Stimulated activated CD4-positive, alpha-beta T cell treated with anti-CD3 and anti-CD28 coated beads, Interleukin-4, amount 100 ng/mL, for 1 hour (primary cell): ENCODE results near the gene ATG4B.
"Not testable (repeated sequence)": the region's sequence is repeated elsewhere in the genome, so short reads cannot be mapped to it uniquely, and the experiment has no call there.

Experiments used
- DNase-seq: peaks from one replicate; pipeline ENCODE4 v3.0.0-alpha.2; 2020

ATG4B gene

DNA sequence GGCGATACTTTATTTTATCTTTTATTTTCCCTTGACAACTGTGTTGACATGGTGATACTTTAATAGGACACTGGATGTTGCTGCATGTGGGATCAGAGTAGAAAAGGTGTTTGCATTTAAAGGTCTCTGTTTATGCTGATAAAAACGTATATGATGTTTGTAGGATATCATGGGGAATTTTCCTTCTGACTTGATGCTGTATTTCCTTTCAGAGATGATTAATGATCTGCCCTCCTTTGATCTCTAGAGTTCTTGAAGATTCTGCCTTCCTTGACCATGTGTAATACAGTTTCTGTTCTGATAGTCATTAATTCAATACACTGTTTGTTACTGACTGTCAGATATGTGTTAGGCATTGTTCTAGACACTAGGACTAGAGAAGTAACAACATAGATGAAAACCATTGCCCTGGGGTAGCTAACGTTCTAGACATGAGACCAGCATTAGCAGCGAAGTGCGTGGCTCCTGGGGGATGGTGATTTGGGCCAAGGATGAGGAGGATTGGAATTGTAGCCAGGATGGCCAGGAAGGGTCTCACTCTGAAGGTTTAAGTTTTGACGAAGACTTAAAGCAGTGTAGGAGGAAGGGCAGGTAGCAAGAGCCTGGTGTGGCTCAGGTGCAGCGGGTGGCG is 2.8 kb downstream of the ATG4B start:
- no peak for DNase-seq

DNA sequence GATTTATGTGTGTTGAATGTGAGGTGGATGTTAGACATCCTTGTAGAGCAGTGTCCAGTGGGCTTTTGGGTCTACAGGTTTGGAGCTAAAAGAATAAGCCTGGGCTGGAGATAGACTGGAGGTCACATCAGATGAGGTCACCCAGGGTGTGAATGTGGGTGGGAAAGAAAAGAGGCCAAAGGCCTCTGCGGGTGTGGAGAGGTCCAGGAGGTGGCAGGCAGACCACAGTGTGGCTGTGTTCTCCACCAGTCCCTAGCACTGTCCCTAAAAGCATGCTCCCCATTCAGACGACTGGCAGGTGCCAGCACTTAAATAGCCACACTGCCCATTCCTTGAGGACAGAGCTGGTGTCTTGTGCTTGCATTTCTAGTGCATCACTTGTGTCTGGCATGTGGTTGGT is 4.1 kb downstream of the ATG4B start:
- no peak for DNase-seq

DNA sequence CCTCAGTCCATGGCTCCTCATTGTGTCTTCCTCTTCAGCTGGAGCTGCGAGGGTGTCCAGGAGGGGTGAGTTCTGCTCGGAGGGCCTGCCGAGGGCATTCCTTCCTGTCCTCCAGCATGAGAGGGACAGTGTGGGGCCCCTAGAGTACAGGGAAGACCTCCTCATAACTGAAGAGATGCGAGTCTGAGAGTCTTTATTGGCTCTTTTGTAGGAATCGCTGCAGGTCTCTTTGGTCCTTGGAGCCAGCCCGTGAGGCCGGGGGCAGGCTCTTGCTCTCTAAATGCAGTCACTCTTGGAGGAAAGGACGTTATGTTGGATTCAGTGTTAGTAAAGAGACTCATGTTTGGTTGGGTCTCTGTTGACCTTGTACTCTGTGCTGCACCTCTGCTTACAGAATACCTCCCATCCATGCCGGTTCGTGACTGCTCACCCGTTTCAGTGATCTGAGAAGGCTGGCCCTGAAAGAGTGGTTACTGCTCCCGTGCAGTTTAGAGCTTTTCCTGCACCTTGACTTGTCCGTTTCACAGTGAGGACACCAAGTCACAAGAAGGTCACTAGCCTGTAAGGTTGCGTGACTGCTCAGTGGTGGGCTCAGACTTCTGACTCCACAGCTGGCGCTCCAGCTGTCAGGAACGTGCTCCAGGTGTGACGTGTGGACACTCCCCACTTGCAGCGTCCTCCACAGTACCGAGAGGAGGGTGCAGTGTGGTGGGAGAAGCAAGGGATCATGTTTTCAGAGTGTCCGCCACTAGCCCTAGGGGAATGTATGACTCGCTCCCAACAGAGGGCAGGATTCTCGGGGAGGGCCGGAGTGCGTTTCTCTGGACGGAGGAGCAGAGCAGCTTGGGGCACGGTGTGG is 7.8 kb downstream of the ATG4B start:
- DNase-seq = no peak

DNA sequence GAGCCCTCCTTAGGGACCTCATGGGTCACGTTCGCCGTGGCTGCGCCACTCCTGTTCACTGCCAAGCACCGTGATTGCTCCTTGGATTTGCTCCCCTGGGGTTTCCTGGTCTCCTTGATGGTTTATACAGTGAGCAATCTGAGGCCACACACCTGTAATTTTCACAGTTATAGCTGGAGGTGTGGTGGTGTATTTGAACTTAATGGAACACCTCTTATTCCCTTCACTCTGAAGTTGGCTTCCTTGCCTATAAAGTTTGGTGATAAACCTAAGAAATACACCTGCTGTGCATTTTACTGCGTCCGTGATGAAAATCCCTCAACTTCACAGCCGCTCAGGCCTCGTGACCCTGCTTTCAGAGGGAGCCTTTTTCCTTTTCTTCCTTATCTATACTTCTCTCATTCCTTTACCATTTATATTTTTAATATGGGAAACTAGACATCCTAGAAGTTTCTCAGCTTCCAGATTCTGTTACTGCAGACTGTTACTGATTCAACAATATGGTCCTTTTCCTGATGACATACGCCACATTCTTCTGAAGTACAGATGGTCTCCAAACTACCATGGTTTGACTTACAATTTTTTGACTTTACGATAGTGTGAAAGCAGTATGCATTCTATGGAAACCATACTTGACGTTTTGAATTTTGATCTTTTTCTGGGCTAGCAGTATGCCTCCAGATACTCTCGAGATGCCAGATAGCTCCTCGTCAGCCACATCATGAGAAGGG is 8.6 kb downstream of the ATG4B start:
- DNase-seq = no peak

DNA sequence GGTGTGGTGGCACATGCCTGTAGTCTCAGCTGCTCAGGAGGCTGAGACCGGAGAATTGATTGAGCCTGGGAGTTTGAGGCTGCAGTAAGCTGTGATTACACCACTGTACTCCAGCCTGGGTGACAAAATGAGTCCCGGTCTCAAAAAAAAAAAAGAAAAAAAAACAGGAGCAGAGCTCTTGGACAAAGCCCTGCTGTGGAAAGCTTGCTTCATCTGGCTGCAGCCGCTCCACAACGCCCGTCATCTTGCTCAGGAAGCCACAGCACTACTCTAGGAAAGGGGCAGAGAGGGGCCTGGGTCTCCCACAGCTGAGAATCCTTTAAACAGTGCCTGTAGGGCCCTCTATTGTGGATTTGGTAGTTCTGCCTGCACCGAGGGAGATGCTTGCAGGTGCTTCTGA is 11.0 kb downstream of the ATG4B start:
- DNase-seq = no peak

DNA sequence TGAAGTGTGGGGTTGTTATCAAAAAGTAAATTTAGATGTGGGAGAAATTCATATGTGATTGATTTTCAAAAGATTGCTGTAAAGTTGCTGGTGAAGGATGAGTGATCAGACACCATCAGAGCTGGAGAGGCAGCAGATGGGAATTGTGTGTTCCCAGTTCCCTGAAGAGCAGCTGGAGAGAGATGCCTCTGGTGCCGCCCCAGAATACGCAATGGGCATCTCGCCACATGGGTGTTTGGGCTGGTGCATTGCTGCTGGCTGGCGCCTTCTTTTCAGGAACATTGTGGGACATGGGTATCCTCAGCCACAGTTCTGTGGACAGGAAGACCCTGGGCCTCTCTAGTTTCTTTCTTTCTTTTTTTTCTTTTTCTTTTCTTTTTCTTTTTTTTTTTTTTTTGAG is 11.9 kb downstream of the ATG4B start:
- no peak for DNase-seq

DNA sequence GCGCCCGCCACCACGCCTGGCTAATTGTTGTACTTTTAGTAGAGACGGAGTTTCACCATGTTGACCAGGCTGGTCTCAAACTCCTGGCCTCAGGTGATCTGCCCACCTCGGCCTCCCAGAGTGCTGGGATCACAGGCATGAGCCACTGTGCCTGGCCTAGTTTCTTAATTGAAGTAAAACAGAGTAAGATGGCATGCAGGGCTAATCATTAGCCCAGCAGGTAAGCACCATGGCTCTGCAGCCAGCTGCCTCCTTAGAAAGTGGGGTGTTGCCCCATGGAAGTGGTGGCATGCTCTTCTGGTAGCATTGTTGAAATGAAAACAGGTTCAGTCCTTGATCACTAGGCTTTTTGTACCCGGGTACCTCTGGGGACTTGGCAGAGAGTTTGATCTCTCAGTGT is 12.4 kb downstream of the ATG4B start:
- DNase-seq = no peak

DNA sequence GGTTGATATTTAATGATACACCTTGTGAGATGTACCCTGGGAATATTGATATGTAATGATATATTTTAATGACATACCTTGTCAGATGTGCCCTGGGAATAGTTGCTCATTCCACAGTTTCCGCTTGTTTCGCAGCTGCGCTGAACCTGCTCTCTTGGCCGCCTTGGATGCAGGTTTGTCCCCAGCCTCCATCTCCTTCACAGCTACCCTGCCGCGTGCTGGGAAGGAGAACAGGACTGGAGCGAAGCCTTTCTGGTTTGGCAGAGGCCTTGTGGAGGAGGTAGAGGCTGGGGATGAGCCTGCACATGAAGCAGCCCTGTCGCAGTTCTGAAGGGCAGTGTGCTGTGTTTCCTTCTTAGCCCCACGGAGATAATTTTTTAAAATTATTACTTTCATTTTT is 14.6 kb downstream of the ATG4B start:
- DNase-seq = no peak

DNA sequence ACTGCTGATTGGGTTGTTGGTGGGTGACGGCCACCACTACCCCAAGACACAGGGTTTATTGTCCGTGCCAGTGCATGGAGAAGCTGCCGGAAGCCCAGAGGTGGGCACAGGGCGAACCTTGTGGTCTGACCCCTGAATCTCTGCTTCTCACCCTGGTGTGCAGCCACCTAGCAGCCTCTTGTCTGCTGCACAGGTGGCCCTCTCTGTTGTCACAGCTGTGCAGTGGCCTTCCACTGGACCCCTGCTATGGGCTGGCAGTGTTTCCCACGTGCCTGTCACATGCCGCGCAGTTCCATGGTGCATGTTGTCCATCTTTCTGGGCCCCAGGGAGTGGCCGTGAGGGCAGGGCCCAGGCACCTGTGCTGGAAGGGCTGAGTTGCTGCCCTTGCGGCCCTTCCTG is 15.2 kb downstream of the ATG4B start:
- no peak for DNase-seq

DNA sequence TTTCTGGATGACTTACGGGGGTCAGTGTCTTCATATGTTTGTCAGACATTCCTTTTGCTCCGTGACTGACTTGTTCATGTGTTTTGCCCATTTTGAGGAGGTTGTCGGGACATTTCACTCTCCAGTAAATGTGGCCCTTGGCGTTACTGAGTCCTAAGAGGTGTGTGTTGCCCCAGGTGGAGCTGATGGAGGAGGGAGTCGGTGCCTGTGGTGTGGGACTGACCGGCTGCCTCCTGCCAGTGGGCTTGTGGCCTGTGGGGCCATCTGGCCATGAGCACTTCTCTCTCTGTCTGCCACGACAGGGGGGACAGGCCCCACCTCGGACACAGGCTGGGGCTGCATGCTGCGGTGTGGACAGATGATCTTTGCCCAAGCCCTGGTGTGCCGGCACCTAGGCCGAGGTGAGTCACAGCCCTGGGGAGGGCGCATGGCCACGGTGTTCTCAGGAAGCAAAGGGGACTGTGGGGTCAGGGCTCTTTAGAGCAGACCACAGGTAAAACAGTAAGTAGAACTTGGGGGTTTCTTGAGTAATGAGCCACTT is 15.8 kb downstream of the ATG4B start:
- no peak for DNase-seq

DNA sequence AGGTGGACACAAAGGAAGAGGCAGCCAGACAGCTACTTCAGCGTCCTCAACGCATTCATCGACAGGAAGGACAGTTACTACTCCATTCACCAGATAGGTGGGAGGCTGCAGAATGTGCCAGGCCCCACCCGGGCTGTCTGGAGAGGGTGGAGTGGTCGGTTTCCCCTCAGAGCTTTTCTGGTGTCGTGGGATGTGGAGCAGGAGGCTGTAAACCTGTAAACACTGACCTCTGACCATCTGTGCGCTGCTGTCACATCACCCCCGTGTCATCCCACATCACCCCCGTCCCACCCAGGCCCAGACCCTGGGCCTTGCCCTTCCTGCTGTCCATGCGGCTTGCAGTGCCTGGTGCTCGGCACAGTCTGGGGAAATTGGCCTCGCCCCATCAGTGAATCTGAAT is 17.1 kb downstream of the ATG4B start:
- no peak for DNase-seq

DNA sequence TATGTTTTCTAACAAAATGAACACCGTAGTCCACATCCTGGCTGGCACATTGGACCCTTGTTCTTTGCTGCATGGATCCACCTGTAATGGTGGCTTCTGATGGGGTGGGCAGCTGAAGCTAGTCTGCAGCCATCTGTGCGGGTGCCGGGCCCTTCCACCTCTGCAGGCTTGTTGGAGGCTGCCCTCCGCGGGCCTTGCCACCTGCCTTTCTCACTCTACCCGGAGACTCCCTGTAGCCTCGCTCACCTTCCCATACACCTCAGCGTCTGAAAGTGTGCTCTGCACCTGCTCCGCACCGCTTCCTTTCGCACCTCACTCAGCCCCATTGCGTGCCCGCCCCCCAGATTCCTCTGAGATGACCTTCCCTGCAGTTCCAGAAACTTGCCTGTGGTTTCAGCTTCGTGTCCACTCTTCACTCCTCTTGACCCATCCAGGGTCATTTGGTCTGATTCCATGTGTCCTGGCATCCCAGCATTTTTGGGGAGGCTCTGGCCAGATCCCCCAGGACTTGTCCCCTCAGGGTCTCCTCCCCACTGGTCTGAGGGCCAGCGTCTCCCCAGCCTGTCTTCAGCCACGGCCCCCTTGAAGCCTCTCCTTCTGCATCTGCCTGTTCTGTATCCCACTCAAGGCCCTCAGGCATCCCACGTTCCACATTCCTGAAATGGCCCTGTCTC is 18.2 kb downstream of the ATG4B start:
- DNase-seq = no peak

DNA sequence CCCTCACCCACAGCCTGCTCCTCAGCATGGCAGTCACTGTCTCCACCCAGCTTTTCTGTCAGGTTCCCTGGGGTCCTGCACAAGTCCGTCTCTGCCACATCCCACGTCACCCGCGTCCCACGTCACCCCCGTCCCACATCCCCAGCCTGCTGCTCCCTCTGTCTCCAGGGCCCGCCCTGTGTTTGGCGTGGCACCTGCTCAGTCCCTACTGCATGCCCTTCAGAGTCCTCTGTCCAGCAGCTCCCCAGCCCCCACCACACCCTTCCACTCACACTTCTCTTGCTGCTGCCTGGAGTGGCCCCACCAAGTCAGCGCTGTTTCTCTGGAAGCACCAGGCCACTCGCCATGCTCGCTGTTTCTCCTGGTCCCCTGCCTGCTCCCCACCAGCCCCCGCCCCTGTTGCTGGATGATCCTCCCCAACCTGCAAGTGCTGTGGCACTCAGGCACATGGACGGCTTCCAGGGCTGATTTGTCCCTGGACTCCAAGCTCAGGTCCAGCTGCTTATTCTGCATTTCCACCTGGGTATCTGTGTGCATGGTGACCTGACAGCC is 18.8 kb downstream of the ATG4B start:
- no peak for DNase-seq

DNA sequence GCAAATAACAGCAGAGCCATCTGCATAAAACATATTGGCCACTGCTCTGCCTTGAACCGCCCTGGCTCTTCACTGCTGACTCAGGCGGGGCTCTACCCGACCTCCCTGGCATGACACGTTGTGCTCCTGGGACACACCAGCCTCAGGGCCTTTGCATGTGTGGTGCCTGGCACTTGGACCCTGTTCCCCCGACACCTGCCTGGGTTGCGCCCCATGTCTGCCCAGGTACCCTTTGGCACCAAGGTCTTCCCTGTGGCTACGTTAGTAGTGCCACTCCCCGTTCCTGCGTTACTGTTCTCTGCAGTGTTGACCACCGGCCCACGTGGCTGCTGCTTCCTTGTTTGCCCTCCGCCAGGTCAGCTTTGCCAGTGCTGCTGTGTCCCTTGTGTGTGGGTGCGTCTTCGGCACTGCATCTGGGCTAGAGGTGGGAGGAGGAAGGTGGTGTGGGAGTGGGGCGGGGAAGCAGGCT is 20.3 kb downstream of the ATG4B start:
- no peak for DNase-seq

DNA sequence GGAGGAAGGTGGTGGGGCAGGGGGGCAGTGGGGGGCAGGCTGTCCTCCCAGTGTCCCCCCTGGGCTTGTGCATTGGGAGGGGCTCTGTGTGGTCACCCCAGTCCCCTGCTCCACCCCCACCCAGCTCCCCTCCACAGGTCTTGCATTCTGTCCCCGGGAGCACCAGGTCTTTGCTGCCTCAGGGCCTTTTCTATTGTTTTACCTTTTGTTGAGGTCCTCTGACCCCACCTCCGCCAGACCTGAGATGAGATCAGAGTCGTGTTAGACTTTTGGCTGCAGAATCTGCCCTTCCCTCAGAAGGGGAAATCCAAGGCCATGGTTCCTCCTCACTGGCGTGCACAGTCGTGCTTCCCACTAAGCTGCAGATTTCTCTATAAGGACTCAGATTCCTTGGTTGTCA is 20.8 kb downstream of the ATG4B start:
- no peak for DNase-seq

DNA sequence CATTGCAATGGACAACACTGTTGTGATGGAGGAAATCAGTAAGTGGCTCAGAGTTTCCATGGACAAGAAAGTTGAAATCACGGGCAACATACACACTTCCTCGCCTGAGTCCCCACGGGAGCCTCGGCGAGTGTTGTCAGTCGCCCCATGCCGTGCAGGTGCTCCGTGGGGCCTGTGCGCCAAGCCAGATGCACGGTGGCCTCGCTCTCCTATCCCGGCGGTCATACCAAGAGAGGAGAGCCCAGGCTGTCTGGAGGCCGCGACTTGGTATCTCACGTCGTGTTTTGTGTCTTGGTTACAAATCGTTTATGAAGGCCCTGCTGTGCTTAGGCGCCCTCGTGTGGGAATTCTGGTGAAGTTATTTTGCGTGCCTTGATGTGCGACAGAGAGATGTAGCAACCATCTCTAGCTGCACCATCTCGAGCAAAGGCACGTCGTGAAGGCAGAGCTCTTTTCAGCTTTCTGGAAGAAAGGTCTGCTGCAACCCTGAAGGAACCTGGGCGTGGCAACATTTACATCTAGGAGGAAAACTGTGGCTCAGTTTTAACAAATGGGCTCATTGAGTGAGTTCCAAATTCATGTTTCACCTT is 21.8 kb downstream of the ATG4B start:
- DNase-seq = peak; percentile 37

DNA sequence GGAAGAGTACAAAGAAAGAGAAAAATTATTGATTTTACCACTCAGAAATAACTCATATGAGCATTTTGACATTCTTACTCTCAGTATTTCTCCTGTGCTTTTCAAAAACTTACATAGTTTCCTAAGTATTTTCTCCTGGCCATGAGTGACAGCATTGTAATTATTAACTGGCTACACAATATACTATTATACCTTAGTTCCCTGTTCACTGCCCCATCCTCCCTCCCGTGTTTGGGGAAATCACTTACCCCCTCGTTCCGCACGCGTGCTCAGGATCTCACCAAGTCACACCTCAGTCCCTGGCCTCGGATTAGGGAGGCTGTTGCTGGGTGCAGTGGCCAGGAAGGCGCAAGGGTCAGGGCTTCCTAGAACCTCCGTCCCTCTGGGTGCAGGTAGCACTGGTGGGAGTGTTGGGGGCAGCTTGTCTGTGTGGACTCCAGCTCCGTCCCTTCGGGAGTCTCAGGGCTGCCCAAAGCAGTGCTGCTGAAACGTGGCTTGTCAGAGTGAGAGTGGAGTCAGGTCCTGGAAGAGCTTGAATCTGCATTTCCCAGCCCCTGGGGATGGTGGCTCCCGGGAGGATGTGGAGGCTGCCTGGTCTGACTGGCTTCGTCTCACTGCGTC is 23.2 kb downstream of the ATG4B start:
- DNase-seq = no peak

DNA sequence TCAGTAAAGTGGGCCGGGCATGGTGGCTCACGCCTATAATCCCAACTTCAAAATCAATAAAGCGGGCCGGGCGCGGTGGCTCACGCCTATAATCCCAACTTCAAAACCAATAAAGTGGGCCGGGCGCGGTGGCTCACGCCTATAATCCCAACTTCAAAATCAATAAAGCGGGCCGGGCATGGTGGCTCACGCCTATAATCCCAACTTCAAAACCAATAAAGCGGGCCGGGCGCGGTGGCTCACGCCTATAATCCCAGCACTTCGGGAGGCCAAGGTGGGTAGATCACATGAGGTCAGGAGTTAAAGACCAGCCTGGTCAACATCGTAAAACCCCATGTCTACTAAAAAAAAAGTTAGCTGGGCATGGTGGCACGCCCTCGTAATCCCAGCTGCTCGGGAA is 25.2 kb downstream of the ATG4B start:
- DNase-seq = not testable (repeated sequence)

DNA sequence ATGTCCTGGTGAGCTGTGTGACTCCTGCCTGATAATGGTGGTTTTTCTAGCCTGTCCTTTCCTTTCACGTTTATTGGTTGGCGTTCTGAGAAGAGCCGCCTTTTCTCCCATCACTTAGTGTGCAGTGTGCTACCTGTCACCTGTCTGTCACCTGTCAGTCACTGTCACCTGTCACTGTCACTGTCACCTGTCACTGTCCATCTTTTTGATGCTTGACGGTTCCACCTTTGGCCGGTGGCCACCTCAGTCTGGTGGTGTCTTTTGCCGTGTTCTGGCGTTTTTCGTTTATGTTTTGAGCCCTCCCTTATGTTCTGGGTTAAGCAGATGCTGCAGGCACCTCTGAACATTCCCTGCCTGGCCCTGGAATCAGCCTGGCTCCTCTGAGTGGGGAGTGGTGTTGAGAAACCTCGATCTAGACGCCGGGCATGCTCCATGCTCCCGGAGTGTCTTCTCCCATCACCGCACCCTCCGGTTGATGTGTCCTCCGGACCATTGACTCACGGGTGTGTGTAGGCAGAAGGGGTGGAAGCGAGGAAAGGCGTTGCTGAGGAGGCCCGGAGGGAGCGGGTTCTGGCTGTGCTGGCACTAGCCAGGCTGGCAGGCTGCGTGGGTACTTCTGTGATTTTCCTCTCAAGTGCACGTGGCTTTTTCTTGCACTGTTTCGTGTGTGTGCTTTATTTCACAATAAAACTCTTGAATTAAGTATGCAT is 28.4 kb downstream of the ATG4B start:
- no peak for DNase-seq

DNA sequence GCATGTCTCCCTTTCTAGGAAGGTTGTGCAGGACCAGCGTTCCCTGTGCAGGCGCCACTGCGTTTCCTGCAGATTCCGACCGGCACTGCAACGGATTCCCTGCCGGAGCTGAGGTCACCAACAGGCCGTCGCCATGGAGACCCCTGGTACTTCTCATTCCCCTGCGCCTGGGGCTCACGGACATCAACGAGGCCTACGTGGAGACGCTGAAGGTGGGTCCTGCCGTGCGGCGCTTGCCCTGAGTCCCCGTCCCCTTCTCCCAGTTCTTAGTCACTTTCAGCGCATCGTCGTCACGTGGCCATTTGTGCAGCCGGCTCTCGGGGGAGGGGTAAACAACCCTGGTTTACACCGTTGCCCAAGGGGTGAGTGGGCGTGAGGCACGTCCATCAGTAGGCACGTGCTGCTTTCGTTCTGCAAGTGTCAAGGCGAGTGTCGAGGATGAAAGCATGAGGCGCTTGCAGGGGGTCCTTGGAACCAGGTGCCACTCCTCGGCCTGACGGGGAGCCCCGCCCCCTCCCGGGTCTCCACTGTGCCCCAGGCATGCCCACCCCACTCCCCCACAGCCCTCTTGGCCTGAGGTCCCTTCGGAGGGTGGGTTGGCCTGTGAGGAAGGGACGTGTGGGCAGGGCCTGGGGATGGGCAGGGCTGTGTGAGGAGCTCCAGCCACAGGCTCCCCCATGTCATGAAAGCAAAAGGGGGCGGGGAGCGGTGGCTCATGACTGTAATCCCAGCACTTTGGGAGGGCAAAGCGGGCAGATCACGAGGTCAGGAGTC is 29.3 kb downstream of the ATG4B start:
- no peak for DNase-seq
